Loucy (cell line): ENCODE data around the gene RASGEF1B.

Experiments
- EZH2phosphoT487 ChIP-seq: fragments of 200-600 bp; IDR thresholded peaks from 2 replicates; pipeline ENCODE4 v1.6.1; 2018; ENCODE audit warnings: antibody characterized with exemption, mild to moderate bottlenecking, moderate library complexity, borderline replicate concordance
- TF ChIP-seq, protein P1 (sequence below): fragments of 200-600 bp; sonication (generic); conservative IDR thresholded peaks from 2 replicates; pipeline ENCODE4 v1.5.1; 2014; ENCODE audit warnings: mild to moderate bottlenecking, antibody characterized with exemption, low read length

DNA sequence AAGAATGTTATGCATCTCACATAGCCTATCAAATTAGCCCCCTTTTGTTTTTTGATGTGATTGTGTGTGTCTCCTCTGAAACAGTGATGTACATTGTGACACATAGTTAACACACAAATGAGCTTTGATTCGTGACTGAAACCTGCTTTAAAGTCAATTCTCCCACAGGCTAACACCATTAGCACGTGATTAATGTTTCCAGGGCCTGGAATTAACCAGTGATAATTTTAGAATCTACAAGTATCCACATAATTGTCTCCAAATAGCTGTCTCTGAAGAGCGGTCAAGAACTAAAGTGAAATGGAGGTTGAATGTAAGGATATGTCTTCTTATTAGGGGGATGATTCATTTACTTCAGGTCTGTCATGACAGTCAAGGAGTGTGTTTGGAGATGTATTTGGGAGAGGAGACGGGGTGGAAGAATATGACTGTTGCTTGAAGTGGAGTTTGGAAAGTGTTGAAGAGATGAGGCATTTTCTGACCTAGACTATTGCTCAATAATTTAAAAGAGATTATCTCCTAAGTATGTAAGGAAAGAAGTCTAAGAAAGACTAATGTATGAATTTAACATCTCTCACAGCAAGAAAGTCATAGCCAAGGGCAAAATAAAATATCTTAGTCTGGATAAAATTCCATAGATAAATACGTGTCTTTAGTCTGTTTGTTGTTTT, 13.7 kb upstream of the RASGEF1B start:
- TF ChIP-seq, protein P1, sequence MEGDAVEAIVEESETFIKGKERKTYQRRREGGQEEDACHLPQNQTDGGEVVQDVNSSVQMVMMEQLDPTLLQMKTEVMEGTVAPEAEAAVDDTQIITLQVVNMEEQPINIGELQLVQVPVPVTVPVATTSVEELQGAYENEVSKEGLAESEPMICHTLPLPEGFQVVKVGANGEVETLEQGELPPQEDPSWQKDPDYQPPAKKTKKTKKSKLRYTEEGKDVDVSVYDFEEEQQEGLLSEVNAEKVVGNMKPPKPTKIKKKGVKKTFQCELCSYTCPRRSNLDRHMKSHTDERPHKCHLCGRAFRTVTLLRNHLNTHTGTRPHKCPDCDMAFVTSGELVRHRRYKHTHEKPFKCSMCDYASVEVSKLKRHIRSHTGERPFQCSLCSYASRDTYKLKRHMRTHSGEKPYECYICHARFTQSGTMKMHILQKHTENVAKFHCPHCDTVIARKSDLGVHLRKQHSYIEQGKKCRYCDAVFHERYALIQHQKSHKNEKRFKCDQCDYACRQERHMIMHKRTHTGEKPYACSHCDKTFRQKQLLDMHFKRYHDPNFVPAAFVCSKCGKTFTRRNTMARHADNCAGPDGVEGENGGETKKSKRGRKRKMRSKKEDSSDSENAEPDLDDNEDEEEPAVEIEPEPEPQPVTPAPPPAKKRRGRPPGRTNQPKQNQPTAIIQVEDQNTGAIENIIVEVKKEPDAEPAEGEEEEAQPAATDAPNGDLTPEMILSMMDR: no peak
- TF ChIP-seq EZH2phosphoT487: no peak
